Neural crest cell (in vitro differentiated cells): ENCODE measurements around the gene GPATCH8. TPM values are rescaled to one million over a fixed set of nuclear protein-coding genes. Genes with fewer than 3 reads are reported as not detected.

Source experiments
- DNase-seq: peaks from one replicate; pipeline ENCODE4 v3.0.0; 2021; ENCODE audit warnings: low read depth, mixed read lengths, low spot score
- H3K27ac Mint-ChIP-seq: one replicate; pipeline ENCODE4 v1.8.0; 2021; ENCODE audit warnings: mild to moderate bottlenecking, mixed read lengths; ENCODE audit not compliant: unreplicated experiment
- H3K27me3 Mint-ChIP-seq: 2 replicates; pipeline ENCODE4 v1.8.0; 2021; ENCODE audit warnings: low read depth, mild to moderate bottlenecking, mixed read lengths
- H3K36me3 Mint-ChIP-seq: 2 replicates; pipeline ENCODE4 v1.8.0; 2021; ENCODE audit warnings: low read depth, mild to moderate bottlenecking, mixed read lengths
- H3K4me1 Mint-ChIP-seq: 2 replicates; pipeline ENCODE4 v1.8.0; 2021; ENCODE audit warnings: mixed read lengths
- H3K4me3 Mint-ChIP-seq: one replicate; pipeline ENCODE4 v1.8.0; 2021; ENCODE audit warnings: mild to moderate bottlenecking, mixed read lengths
- H3K9me3 Mint-ChIP-seq: 2 replicates; pipeline ENCODE4 v1.8.0; 2021; ENCODE audit warnings: mixed read lengths
- long read RNA-seq: library from polyadenylated mRNA; unstranded; transcript quantifications from one replicate; pipeline ENCODE4 v2.0.0, GENCODE V29; 2020
- total RNA-seq: library from RNA; stranded (reverse); gene quantifications from 2 replicates; pipeline ENCODE4 v1.2.1, GENCODE V29; 2021
- TF ChIP-seq, protein P1 (sequence below): fragments of 200-600 bp; sonication (generic); conservative IDR thresholded peaks from 2 replicates; pipeline ENCODE4 v1.5.0; 2021; ENCODE audit warnings: antibody characterized with exemption, mild to moderate bottlenecking

Gene GPATCH8
- 47.0 and 52.9 TPM in 2 replicates for total RNA-seq
- long read RNA-seq, full-length matches to known transcripts: 66 of 91 reads
- long read RNA-seq, partial matches to known transcripts: 8 of 91 reads
- long read RNA-seq, other reads (novel, unspliced or antisense): 17 of 91 reads

DNA sequence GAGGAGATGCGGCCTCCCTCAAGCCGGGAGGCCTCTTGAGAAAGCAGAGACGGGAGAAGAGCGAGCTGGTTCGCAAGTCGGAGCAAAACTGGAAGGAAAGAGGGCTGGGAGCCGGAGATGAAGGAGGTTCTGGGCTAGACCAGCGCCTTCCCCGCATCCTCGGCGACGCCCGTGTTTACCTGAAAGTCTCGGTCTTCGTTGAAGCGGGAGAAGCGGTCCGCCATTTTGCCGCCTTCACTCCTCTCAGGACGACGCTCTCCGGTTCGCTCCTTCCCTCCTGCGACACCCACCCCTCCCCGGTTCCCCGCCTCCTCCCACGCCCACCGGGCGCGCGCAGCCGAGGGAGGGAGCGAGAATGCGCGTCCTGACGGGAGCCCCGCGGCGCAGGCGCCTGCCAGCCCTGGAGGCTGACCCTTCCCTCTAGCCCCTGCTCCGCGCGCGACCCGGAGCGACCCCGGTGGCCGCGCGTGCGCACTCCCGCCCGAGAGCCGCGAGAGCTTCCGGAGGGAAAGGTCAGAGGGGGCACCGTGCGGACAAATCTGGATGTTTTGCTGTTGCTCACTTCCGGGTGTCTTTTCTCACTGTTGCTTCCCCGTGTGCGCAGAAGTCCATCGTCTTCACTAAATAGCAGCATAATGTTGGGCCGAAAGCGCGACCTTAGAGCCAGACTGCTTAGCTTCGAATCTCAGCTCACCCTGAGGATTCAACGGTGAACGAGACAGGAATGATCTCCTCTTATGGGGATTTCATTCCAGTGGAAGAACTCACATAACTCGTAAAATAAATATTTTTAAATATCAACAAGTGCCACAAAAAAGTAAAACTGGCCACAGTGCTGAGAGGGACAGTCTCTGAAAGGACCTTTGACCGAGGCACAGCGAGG is at the start of gene GPATCH8:
Gene GPATCH8, minus strand, starts transcription at position 260 of the 883 bp plus-strand sequence. Its CDS starts 36 bp downstream, at position 224.
- H3K4me3 Mint-ChIP-seq: peak within 1 kb of the TSS; percentile 93
- H3K4me1 Mint-ChIP-seq: peaks cover 27% of the 10 kb centered on the region
- H3K27ac Mint-ChIP-seq: peak within 1 kb of the TSS; percentile 99
- H3K36me3 Mint-ChIP-seq: no peaks in the 10 kb centered on the region
- DNase-seq: peak; percentile 95
- no peaks in the 10 kb centered on the region for H3K27me3 Mint-ChIP-seq
- H3K9me3 Mint-ChIP-seq: no peaks in the 10 kb centered on the region
- TF ChIP-seq, protein P1, sequence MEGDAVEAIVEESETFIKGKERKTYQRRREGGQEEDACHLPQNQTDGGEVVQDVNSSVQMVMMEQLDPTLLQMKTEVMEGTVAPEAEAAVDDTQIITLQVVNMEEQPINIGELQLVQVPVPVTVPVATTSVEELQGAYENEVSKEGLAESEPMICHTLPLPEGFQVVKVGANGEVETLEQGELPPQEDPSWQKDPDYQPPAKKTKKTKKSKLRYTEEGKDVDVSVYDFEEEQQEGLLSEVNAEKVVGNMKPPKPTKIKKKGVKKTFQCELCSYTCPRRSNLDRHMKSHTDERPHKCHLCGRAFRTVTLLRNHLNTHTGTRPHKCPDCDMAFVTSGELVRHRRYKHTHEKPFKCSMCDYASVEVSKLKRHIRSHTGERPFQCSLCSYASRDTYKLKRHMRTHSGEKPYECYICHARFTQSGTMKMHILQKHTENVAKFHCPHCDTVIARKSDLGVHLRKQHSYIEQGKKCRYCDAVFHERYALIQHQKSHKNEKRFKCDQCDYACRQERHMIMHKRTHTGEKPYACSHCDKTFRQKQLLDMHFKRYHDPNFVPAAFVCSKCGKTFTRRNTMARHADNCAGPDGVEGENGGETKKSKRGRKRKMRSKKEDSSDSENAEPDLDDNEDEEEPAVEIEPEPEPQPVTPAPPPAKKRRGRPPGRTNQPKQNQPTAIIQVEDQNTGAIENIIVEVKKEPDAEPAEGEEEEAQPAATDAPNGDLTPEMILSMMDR: no peak

DNA sequence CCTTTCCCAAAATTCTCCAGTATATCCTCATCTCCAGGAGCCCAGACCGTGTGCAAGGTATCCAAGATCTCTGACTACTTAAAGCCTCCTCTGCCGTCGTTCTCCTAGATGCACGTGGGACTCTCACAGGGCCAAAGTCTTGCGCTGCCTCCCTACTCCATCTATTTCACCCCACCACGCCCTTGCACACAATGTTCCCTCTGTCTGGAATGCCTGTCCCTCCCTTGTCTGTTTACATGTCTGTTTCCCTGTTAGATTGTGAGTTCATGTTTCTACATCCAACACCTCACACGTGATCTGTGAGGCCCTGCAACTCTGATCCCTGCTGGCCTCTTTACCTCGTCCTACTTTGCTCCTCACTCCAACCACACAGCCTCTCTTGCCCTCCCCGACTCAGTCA is 49.2 kb upstream of the GPATCH8 start:
- peak overlapping the region; percentile 41 for H3K4me3 Mint-ChIP-seq
- H3K27me3 Mint-ChIP-seq: peaks cover 2% of the 10 kb centered on the region
- no peaks in the 10 kb centered on the region for H3K9me3 Mint-ChIP-seq
- peak overlapping the region; percentile 30 for H3K27ac Mint-ChIP-seq
- H3K4me1 Mint-ChIP-seq: peaks cover 71% of the 10 kb centered on the region
- H3K36me3 Mint-ChIP-seq: no peaks in the 10 kb centered on the region
- TF ChIP-seq, protein P1: no peak
- DNase-seq: no peak

DNA sequence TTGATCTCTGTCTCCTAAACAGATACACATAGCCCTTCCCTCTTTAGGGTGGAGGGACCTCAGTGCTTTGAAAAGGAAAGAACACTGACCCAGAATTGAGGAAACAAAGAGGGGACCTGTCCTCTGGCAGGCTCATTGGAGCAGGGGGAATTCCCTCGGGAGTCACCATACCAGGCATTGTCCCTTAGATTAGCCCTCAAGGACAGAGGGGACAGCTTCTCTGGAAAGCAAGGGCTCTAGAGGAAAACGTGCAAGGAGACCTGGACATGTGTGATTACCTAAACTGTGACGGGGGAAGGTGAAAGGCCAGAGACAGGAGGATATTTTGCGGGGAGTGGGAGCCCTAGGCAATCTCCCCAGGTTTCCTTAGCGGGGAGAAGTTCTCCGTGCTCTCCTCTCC is 46.5 kb upstream of the GPATCH8 start:
- H3K4me1 Mint-ChIP-seq: peaks cover 68% of the 10 kb centered on the region
- peak overlapping the region; percentile 39 for H3K4me3 Mint-ChIP-seq
- H3K27ac Mint-ChIP-seq: peak overlapping the region; percentile 32
- TF ChIP-seq, protein P1: no peak
- H3K27me3 Mint-ChIP-seq: no peaks in the 10 kb centered on the region
- no peaks in the 10 kb centered on the region for H3K36me3 Mint-ChIP-seq
- DNase-seq: no peak
- H3K9me3 Mint-ChIP-seq: peaks cover 3% of the 10 kb centered on the region

DNA sequence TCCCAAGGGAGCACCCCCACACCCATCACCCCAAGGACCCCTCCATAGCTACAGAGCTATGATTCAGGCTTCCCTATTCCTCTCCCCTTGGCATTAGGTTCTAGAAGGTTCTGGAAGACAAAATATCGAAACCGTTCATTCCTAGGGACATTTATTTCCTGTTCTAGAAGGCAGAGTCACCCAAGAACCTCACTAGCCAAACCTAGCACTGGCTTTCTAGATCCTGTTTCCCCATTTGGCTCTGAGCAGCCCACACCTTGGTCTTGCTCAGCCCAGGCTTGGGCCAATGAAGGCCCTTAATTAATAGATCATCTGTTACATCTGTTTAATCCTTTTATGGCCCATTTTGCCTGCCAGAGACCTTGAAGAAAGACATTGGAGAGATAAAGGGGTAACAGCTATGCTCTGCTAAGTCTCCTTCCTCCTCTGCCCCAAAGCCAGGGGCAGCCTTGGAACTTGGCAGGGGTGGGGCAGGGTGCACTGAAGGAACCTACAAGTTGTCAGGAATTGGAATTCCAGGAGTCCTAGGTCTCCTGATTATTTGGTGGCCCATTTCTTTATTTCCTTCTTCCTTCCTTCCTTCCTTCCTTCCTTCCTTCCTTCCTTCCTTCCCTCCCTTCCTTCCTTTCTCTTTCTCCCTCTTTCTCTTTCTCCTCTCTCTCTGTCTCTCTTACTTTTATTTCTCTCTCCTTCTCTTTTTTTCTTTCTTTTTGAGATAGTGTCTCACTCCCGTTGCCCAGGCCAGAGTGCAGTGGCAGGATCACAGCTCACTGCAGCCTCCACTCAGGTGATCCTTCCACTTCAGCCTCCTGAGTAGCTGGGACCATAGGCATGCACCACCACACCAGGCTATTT is 45.4 kb upstream of the GPATCH8 start:
- peaks cover 3% of the 10 kb centered on the region for H3K9me3 Mint-ChIP-seq
- no peak for DNase-seq
- peak overlapping the region; percentile 94 for H3K27ac Mint-ChIP-seq
- H3K27me3 Mint-ChIP-seq: no peaks in the 10 kb centered on the region
- TF ChIP-seq, protein P1: no peak
- peaks cover 78% of the 10 kb centered on the region for H3K4me1 Mint-ChIP-seq
- H3K4me3 Mint-ChIP-seq: no peak overlapping the region
- H3K36me3 Mint-ChIP-seq: no peaks in the 10 kb centered on the region

DNA sequence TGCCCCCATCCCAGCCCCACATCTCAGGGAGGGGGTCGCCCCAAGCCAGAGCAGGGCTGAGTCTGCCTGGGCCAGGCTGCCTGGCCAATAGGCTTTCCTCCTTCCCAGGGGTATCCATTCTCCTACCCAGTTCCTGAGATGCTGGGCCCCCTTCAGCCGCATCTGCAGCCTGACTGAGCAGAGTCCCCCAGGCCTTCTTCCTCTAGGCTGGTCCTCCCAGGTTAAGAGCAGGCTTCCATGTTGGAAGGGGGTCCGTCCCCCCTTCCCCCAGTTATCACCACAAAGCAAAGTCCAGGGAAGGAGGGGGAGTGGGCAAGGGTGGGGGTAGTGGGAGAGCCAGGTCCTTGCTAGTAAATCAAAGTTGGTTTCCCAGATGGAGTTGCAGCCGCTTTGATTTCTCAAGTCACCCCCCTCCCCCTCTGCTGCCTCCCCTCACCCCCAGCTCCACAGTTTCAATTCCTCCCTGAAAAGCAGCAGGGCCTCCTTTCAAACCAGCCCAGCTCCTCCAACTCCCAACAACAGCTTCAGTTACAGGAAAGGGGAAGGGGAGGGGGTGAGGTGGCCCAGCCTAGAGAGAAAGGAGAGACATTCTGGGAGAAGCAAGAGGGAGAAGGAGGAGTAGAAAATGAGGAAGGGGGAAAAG is 44.5 kb upstream of the GPATCH8 start:
- no peak for DNase-seq
- Mint-ChIP-seq H3K9me3 (peaks cover 3% of the 10 kb centered on the region), H3K4me3 (peak overlapping the region; percentile 54), H3K27ac (peak overlapping the region; percentile 96), H3K27me3 (no peaks in the 10 kb centered on the region), H3K4me1 (peaks cover 86% of the 10 kb centered on the region), H3K36me3 (no peaks in the 10 kb centered on the region)
- TF ChIP-seq, protein P1: no peak
